Pulmonary artery endothelial cell (primary cell): ENCODE data around the gene CHCHD4. TPM values are rescaled to one million over a fixed set of nuclear protein-coding genes. Genes with fewer than 3 reads are reported as not detected.

Source experiments
- total RNA-seq: library from RNA; depleted of rRNA; stranded (reverse); fragments of >200 nt; gene quantifications from 2 replicates; pipeline ENCODE4 v1.2.3, GENCODE V29; 2014

Gene CHCHD4
- total RNA-seq, 1 donor from 2014 or later, result 17.9 TPM

Other genes starting within 250 kb of the CHCHD4 start
- not detected in 2 replicates for gene WNT7A, start 244.8 kb downstream of the CHCHD4 start, total RNA-seq
- 103 and 145 TPM in 2 replicates for gene TMEM43, start 182 bp upstream of the CHCHD4 start, total RNA-seq
- gene XPC, start 53.7 kb upstream of the CHCHD4 start, total RNA-seq, result 44.0 and 45.8 TPM in 2 replicates
- 8.8 and 9.5 TPM in 2 replicates for gene LSM3, start 53.9 kb upstream of the CHCHD4 start, total RNA-seq